Hematopoietic multipotent progenitor cell treated with erythropoietin and hydrocortisone succinate and interleukin-3 and kit ligand, for 8 days (in vitro differentiated cells): ENCODE measurements around the gene ADRA2B.
"Not testable (repeated sequence)": the region's sequence is repeated elsewhere in the genome, so short reads cannot be mapped to it uniquely, and the experiment has no call there.

Experiments used
- DNase-seq: peaks from one replicate; pipeline ENCODE4 v3.0.0-alpha.2; 2015

ADRA2B gene

DNA sequence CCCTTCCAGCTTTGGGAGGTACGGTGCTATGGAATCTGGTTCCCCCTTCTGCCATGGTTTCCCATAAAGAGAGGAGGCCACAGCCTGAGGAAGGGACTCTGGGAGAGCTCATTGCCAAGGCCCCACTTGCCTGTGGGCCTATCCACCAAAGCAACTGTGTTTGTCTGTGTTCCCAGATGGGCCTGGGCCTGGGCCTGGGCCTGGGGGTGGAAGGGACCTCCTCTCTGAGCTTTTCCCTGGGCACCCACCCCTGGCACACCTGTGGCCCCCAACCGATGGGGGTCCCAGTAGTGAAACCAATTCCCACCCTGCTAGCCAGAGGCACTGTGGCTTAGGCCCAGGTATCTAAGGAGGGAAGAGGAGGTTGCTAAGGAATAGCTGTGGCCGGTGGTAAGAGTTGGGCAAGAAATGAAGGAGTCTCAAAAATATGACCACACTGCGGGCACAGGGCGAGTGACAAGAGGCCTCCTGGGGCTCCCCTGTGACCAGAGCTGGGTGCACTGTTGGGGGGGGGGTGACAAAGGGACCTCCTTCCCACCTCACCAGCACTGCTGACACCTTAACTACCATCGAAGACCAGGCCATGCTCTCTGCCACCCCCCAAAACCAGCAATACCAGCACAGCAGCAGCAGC is 33.8 kb upstream of the ADRA2B start:
- no peak for DNase-seq

DNA sequence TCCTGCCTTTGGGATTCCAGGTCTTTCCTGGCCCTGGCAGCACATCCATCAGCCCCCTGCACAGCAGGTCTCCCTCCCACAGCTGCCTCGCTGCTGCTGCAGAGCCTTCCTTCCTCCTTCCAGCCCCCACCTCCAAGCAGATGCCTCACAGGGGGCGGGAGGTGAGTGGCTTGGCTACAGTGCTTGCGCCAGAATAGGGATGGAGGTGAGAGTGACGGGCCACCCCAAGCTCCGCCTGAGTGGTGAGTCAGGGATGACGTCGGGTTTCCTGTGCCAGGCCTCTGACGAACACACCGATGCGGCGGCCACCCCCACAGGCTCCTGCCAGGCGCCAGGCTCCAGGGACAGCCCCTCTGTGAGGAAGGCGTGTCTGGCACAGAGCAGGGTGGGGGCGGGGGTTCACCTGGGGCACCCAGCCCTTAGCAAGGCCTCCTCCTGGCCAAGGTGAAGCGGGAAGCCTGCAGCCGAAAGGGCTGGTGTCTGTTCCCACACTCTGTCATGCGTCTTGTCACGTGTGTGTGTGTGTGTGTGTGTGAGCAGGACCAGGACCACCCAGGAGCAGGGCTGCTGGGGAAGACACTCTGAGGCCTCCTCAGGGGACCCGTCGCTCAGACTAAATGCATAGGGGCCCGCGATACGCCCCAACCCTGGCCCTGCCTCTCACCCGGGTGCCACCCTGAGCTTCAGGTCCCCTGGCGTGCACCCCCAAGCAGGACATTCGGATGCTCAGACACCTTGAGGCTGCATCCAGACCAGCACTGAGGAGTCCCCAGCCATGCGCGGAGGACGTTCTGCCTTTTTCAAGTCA is 32.2 kb upstream of the ADRA2B start:
- peak; percentile 75 for DNase-seq

DNA sequence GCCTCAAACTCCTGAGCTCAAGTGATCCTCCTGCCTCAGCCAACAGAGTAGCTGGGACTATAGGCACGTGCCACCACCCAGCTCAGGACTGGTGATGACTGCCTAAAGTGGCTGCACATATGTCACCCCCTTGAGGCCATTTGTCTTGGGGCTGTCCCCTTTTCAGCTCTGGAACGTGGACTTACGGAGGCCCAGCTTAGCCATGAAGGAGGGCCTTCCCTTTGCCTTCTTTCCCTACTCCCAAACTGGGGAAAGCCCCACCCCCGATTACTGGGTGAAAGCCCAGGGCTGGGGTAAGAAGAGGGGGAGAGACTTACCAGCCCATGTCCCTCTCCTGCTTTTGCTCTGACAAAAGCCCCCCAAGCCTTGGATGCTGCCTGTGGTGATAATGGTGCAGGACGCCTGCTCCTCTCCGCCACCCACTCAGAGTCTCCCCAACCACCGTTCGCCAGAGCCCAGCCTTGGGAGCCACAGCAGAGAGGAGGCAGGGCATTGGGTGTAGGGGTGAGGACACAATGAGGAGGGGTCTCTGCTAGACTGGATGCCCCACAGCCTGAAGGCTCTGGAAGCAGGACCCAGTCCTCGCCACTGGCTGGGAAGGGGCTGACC is 31.3 kb upstream of the ADRA2B start:
- peak; percentile 17 for DNase-seq

DNA sequence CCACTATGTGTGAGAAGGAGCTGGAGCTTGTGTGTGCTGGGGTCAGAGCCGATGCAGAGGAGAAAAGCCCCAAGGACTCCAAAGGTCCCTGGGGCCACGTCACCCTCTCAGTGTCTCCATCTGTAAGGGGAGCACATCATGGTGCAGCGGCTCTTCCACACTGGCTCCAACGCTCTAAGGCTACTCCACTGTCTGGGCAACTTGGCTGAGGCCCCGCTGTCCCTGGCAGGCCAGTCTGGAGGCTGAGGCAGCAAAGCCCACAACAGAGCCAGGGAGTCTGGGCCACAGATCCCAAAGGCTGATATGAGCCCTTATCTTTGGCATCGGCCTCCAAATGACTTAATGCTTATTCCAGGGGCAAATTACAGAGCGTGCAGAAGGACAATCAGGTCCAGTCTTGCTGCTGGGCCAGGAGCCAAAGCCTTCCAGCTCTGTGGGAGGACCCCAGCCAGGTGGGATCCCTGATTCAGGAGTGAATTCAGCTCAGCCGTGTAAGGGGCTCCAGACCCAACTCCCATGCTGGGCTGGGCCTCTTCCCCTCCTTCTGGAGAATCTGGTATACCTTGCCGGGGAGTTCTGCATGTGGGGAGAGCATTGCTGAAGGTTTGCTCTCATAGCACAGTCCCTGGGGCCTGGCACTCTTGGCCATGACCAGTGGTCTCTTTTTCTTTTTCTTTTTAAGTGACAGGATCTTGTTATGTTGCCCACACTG is 30.7 kb upstream of the ADRA2B start:
- DNase-seq: no peak

DNA sequence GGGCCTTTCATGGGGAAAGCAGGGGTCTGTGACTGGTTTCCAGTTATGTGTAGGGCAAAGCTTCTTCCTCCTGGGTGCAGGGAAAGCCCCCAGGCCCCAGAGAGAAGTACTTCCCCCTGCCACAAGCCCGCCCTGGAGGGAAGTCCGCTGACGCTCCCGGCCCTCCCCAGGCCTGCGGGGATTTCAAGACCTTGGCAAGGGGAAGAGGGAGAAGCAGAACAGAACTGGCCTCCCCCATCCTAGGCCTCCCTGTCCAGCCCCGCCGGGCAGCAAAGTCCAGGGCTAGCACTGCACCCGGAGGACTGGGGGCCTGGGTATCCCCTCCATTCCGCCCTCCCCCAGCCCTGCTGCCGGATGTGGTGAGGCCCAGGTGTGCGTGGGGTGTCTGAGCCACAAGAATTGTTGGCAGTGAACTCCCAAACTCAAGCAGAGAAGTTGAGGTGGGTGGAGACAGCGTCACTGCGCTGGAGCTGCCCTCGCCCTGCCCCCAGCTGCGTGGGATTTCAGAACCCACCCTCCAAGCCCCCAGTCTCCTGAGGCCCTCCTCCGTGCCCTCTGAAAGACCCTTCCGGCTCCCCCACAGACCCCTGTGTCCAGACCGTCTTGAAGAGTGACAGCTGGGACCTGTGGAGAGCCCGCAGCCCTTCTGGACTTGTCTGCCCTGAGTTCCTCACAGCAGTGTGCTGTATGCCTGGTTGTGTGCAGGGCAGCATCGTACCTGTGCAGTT is 29.9 kb upstream of the ADRA2B start:
- peak; percentile 36 for DNase-seq

DNA sequence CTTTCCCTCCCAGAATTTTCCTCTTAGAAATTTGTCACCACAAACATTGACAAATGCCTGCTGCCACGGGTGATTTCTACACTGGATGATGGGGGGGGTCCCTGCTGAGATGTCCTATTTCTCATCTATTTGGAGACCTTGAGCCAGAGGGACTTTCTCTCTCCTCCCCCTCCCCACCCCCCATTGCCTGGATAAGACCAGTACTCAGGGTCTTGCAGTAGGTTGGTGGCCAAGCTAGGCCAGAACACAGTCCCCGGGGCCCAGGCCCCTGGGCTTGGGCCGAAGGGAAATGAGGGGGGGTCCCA is 29.4 kb upstream of the ADRA2B start:
- no peak for DNase-seq

DNA sequence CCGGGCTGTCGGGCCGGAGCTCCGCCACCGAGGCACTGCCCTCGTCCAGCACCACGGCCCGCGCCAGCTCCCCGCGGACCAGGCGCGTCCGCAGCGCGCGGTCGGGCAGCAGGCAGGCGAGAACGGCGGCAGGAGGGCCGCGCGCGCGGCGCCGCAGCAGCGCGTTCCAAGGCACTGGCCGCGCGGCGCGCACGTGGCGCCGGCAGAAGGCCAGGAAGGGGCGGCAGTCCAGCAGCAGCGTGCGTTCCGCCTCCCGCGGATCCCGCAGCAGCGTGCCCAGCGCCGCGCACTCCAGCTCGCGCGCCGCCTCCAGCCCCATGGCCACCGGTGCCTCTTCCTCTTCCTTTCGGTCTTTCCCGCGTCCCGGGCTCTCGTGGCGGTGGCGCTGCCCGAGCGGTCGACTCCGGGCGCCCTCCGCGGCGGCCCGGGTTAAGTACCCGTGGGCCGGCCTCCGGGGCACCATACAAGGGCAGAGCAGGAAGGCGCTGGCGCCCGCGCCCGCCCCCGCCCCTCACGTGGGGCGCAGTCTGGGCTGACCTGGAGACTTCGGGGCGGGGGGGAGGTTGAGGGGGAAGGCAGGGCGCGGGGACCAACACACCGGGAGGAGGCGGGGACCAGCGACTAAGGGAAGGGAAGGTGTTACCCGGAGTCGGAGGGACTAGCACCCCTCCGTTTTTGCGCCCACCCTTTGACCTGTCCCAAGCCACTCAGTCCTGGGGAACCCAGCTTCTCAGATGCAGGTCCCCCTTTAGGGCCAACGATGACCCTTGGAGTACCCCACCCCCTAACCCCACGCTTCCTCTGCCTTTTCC is 28.9 kb upstream of the ADRA2B start, which contains the start of gene DUSP2:
TSS of gene DUSP2 (minus strand) at position 405 of the 812 bp plus-strand sequence. CDS start at position 319, 86 bp downstream.
- DNase-seq: peak; percentile 86

DNA sequence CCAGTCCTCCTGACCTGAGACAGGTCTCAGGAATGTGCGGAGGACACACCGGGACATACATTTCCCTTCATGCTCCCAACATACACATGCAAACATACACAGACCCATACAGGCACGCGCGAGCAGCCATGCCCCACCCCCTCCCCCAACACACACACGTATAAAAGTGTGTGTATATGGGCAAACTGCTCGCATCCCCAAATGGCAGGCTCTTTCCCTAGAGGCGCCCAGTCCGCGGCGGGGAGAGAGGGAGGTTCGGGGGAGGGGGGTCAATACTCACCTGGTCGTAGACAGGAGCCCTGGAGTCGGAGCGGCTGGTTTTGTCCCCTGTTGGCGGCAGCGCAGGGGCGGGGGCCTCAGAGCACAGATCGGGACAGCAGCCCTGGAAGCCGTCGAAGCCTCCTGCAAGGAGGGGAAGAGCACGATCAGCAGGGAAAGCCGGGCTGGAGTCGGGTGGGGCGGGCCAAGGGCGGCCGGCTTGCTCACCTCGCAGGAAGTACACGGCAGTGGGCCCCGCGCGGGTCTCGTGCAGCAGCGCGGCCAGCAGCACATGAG is 28.2 kb upstream of the ADRA2B start:
- DNase-seq: peak; percentile 26

DNA sequence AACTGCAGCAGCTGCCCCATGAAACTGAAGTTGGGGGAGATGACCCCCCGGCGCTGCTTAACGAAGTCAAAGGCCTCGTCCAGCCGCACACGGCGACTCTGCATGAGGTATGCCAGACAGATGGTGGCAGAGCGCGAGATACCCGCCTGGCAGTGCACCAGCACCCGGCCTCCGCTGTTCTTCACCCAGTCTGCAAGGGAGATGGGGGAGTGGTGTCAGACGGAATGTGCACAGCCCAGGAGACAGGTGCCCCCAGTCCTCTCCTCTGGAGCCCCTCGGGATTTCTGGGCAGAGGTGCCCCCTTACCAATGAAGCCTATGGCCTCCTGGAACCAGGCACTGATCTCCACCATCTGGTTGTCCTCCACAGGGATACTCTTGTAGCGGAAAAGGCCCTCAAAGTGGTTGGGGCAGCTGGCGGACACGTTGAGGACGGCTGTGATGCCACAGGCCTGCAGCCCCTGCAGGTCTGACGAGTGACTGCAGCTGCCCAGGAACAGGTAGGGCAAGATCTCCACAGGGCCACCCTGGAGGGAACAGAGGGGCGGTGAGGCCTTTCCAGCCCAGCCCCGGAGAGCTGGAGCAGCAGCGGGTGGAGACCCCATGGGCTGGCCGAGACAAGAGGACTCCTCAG is 27.6 kb upstream of the ADRA2B start:
- peak; percentile 43 for DNase-seq

DNA sequence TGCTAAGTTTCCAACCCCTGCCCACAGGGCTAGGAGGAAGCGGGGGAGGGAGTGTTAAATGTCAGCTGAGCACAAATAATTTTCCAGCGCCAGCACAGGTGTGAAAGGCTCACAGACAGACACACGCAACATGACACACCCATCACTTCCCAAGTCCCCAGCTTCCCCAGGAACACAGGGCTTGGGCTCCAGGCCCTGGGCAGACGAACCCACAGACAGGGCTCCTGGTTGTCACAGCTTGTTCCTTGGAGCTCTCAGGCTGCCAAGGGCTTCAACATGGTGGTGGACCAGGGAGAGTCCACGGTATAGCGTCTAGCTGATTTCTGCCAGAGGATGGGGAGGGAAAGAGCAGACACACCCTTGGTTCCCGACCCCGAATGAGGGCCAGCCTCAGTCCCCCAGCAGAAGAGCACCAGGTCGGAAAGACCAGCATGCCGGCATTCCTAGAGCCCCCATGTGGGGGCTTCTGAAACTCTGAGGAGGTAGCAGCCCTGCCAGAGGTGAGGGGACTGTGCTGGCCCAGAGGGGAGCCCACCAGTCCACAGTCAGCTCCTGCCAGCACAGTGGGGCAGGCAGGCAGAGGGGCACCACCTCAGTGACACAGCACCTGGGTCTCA is 27.0 kb upstream of the ADRA2B start:
- DNase-seq: no peak

DNA sequence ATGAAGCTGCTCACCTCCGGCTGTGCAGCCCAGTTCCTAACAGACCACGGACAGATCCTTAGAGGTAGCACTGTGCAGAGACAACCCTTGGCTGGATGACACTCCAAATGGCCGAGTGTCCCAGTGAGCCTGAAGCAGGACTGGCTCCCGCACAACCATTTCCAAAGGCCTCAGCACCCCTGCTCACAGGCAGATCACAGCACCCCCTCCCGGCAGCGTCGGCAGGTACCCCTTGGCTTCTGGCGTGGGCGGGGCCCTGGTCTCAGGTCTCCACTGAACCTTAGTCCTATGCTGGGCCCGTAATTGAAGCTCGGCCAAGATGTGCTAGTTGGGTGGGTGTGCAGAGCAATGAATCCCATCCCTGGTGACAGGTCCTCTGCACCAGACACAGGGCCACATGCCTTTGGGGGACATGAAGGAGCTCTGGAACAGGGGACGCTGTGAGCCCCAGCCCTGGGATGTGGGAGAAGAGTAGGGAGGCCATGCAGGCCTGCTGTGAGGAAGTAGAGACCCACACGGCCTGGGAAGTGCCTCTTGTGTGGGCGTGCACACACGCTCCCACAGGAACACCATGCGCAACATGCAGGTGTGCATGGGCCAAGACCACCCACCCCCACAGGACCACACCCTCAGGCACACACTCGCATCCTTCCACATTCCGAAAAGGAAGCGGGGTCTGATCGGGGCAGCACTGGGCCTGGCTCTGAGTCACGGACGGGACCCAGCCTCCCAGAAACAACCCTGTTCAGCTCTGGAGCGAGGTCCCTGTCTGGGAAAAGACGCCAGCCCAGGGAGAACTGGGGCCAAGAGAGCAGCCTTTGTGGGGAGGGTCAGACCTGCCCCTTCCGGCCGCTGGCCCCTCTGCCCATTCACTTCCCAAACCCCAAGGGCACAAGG is 26.1 kb upstream of the ADRA2B start:
- no peak for DNase-seq

DNA sequence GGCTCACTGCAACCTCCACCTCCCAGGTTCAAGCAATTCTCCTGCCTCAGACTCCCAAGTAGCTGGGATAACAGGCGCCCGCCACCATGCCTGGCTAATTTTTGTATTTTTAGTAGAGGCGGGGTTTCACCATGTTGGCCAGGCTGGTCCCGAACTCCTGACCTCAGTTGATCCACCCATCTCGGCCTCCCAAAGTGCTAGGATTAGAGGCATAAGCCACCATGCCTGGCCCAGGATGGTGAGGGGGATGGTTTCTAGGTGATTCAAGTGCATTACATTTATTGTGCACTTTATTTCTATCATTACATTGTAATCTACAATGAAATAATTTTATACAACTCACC is 25.2 kb upstream of the ADRA2B start:
- not testable (repeated sequence) for DNase-seq

DNA sequence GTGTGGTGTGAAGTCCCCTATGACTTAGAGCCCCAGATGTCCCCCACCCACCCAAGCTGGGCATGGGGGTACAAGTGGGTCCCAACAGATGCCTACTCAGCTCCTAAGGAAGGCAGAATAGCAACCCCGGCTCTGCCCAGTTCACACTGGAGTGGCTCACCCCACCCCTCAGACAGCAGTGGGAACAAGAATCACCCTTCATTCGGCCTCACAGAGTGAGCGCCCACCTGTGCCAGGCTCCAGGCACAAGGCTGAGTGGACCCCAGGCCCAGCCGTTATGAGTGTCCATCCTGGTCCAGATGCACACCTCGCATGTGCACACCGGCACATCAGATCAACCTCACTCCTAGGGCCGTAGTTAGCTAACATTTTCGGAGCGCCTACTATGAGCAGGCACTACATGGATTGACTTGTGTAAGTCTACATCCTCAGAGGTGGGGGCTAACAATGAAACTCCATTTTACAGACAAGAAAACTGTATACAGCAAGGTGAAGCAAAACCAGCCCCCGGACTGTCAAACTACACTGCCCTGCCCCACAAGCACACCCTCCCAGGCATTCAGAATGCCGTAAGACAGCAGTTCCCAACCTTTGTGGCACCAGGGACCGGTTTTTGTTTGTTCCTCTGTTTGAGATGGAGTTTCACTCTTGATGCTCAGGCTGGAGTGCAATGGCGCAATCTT is 24.7 kb upstream of the ADRA2B start:
- no peak for DNase-seq

DNA sequence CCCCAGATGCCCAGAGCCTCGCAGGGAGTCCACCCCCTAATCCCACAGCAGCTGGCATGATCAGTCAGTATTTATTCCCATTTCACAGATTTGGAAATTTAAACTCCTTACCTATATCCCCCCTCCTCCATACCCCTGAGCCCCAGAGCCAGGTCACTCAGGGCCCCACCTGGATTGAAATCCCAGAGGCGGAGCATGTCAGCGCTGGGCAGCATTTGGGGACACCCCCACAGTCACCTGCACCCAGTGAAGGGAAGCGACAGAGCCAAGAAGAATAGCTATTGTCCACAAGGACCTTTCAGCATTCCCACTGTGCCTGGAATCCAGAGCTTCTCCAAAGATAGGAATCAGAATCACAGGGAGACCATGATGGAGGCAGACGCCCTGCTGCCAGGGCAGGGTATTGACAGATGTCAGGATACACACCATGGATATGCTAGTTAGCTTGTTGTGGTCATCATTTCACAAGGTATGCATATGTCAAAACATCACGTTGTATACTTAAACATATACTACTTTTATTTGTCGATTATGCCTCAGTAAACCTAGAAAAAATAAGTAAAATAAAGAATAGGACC is 22.9 kb upstream of the ADRA2B start:
- DNase-seq: no peak

DNA sequence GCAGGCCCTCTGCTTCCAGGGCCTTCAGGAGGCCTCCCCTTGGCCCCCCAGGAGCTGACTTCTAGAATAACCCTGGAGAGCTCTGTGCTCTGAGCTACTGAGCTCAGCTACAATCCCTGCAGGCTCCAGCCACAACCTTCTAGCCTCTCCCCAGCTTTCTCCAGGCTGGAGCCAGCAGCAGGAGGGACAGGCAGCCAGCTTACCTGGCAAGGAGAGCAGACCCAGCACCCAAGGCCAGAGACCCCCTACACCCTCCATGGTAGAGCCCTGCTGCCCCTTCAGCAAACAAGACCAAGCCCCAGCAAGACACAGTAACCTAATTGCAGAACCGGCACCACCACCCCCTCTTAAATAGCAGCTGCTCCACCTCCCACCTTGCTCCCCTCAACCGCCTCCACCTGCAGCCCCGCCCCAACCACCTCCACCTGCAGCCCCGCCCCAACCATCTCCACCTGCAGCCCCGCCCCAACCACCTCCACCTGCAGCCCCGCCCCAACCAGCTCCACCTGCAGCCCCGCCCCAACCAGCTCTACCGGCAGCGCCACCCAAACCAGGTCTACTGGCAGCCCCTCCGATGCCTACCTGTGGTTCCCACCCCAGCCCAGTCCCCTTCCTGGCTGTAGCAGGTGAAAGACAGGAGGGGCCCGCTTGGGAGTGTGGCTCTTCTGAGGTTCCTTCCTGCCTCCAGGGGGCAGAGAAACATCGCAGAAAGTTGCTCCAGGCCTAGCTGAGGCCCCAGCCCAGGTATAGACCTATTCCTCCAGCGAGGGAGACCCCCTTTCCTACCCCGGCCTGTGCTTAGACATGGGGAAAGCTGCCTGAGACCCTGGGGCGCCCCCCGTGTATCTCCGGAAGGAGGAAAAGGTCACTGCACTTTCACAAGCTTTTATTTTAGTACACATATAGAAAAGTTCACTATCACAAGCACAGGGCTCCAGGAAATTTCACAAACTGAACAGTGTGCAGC is 22.1 kb upstream of the ADRA2B start, which contains the start of gene ASTL:
TSS of gene ASTL (minus strand) at position 324 of the 967 bp plus-strand sequence. CDS start at position 258, 66 bp downstream.
- DNase-seq: peak; percentile 61

DNA sequence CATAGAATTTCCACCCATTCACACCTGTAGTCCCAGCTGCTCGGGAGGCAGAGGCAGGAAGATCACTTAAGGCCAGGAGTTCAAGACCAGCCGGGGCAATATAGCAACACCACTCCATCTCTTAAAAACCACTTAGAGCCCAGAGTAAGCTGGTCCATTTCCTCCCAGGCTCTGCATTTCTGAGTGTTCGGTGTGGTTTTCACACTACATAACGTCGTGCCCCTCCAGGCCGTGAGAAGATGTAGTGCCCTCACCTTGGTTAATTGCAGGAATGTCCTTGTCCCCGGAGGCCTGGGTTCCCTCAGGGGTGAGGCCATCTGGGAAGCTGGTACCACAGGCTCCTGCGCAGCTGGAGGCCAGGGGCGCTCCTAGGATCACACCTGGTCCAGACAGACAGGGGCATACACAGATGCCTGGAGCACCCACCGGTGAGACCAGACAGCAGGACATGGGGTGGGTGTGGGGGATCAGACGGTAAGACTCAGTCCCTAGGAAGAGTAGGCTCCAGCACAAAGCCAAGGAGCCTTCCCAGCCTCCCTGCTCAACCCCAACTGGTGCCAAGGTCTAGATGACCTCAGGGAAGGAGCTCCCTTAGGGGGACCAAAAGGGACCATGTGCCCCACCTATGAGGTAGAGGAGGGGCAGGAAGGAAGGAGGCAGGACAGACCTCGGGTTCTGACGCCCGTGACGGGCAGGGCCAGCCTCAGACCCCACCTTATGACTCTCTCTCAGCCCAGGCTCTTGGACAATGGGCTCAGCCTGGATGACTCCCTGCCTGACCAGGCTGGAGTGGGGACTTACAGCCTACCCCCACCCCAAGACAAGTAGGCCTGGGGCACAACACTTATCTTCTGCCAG is 21.2 kb upstream of the ADRA2B start:
- no peak for DNase-seq
